Inferior parietal cortex (tissue), 1 donor: Measurements from ENCODE around the gene FCER2.
"Not testable (repeated sequence)": the region's sequence is repeated elsewhere in the genome, so short reads cannot be mapped to it uniquely, and the experiment has no call there.

Source experiments
- DNase-seq: peaks from one replicate; pipeline ENCODE4 v3.0.0-alpha.2; 2016; ENCODE audit errors: extremely low spot score

FCER2 gene, protein sequence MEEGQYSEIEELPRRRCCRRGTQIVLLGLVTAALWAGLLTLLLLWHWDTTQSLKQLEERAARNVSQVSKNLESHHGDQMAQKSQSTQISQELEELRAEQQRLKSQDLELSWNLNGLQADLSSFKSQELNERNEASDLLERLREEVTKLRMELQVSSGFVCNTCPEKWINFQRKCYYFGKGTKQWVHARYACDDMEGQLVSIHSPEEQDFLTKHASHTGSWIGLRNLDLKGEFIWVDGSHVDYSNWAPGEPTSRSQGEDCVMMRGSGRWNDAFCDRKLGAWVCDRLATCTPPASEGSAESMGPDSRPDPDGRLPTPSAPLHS

DNA sequence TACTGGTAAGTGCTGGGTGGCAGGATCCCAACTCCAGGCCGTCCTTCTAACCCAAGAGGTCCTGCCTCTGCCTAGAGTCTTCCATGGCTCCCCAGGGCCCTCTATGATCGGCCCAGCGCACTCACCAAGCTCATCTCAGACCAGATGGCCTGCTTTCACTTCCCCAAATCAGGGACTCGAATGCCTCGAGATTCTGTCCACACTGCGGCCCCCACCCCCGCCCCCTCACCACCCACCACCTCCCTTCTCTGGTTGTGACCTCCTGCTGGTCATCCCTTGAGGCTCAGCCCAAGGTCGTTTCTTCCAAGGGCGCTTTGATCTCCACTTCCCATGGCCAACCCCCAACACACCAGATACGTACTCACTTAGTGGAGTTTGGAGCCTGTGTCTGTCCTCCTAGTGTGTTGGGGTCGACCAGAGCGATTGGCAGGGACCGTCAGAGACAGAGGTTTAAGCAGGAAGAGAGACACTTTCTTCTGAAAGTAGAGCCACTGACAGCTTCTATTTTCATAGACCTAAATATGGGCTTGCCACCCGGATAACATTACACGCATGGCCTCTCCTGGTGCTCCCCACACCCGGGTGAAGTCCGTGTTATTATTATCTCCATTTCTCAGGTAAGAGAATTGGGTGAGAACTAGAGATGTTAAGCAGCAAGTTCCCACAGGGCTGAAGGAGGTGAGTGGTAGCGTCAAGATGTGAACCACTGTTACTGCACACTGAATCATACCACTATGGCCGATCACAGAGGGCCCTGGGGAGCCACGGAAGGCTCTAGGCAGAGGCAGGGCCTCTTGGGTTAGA lies at the start of gene FCER2:
Gene FCER2 (minus strand): TSS at position 478 of the 804 bp plus-strand sequence. CDS start 2,371 bp downstream, outside the sequence.
- no peak for DNase-seq

DNA sequence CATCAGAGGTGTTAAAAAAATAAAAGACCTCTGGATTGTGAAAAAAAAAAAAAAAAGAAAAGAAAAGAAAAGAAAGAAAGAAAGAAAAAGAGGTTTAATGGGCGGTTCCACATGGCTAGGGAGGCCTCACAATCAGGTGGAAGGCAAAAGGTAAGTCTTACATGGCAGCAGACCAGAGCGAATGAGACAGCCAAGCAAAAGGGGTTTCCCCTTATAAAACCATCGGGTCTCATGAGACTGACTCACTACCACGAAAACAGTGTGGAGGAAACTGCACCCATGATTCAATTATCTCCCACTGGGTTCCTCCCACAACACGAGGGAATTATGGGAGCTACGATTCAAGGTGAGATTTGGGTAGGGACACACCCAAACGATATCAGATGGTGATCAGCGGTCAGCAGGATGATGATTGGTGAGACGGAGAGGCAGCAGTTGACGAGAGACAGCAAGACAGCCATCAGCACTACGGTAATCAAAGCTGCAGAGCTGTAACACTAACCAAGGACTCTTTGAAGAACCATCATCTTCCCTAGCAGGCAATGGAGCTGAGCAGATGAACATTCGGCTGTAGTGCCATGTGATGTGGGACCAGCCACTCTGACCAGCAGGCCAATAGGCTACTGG lies 49.3 kb upstream of the FCER2 start:
- no peak for DNase-seq

DNA sequence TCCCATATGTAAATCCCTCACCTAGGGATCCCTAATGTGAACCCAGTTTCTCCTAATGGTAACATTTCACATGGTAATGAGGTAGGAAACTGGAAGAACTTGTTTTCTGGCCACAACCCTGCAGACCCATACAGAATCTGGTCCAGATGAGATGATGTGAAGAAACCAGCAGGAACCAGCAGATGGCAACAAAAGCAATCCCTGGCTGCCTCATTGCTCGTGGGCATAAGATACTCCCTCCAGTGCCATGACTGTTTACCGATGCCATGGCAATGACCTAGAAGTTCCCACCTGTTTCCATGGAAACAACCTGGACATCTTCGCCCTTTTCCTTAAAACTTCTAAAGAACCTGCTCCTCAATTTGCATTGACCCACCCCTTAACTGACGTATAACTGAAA lies 46.8 kb upstream of the FCER2 start:
- DNase-seq: no peak

DNA sequence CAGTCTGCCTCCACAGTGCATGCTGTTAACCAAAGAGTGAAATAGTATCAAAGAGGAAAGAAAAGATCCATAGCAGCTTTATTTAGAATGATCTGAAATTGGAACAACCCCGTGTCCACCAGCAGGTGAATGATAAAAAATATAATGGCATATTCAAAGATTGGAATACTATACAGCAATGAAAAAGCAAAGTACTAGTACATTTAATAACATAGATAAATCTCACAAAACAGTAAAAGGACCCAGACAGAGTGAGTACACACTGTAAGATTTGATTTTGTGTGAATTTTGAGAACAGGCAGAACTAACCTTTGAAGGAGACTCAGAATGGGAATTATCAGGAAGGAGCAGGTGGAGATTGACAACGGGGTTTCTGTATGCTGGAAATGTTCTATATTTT lies 46.2 kb upstream of the FCER2 start:
- no peak for DNase-seq

DNA sequence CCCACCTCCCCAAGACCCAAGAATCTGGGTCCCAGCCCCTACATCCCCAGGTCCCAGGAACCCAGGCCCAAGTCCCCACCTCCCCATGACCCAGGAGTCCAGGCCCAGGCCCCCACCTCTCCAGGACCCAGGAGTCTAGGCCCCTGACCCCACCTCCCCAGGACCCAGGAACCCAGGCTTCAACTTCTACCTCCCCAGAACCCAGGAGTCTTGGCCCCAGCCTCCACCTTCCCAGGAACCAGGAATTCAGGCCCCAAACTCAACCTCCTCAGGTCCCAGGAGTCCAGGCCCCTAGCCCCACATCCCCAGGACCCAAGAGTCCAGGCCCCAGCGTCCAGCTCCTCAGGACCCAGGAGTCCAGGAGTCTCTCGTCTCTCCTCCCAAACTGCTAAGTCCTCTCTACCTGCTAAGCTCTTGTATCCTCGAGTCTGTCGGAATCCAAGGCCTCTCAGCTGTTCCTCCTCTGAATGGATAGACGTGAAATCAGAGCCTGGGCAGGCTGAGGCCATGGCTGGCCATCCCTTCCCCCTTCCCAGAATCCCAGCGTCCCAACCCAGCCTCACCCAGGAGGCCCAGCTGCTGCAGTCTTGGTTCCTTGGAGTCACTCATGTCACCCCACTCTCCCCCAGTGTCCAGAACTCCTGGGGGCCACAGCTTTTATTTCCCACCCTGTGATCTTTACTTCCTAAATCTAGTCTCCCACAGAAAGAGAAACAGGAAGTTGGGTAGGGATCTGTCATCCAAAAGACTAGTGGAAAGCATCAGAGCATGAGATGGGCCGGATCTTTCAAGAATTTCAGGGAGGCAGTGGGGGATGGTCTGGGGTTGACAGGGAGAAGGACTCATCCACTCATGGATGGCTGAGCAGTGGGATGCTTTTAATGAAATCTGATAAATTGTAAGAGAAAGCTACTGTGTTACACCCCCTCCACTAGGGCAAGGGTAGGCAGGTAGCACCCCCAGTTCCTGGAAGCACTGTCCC lies 45.3 kb upstream of the FCER2 start, which contains the start of gene CD209:
Gene CD209 (minus strand): TSS at position 632 of the 982 bp plus-strand sequence. CDS start 23 bp downstream, at position 609.
- no peak for DNase-seq

DNA sequence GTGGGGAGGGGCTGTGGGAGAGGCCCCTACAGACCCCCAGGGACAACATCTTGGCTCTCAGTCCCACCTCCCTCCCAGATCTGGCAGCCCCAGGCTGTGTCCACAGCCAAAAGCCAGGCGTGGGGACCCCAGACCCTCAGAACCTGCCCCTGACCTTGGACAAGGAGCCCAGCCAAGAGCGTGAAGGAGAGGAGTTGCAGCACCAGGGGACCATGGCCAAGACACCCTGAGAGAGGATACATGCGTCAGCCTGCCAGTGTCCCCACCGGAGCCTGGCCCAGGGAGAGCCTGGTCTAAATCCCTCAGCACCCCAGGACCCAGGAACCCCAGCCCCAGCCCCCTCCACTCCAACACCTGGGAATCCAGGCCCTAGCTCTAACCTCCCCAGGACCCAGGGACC lies 44.4 kb upstream of the FCER2 start:
- DNase-seq: not testable (repeated sequence)

DNA sequence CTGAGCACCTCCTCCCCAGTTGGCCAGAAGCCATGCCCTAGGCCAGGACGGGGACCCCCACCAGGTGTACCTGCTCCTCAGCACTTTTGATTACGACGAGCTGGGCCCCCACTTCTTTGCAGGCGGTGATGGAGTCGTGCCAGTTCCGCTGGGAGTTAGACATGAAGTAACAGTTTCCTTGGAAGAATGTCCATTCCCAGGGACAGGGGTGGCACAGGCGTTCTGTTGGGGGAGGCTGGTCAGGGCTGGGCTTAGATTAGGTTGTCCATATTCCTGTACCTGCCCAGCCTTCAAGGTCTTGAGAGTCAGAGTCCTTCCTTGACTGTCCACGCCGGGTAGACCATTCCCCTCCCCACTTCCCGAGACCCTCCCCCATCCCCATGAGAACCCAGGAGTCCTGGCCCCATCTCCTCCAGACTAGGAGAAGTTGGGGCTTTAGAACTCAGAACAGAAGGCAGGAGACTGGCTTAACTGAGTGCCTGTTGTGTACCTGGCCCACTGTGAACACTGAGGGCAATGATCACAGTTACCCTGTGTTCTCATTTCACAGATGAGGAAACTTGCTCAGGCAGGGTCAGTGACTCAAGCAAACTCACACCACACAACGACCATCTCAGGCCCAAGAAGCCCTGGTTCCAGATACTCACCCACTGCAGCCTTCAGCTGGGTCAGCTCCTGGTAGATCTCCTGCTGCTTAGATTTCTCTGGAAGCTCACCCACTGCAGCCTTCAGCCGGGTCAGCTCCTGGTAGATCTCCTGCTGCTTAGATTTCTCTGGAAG lies 43.1 kb upstream of the FCER2 start:
- DNase-seq: no peak

DNA sequence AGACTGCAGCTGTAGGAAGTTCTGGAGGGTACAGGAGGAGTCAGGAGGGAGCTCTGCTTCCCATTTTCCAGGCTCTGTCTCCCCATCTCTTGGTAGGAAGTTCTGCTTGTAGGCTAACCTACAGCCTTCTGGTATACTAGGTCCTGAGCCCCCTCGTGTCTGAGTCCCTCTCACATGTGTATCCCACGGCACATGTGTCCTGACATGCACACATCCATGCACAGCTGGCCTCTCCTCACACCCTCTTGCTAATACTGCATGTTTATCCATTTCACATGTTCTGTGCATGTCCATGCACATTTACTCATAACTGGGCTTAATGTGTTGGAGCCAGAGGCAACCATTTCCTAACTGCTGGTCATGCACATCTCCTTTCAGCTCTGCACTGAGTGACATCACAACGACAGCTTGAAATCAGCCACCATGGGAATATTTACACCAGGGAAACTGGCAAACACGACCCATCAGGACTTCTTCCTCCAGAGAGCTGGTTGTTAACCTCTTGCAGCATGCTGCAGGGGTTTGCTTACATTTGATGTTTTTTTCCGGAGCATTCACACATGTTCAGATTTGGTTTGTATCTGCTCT lies 42.4 kb upstream of the FCER2 start:
- DNase-seq: no peak

DNA sequence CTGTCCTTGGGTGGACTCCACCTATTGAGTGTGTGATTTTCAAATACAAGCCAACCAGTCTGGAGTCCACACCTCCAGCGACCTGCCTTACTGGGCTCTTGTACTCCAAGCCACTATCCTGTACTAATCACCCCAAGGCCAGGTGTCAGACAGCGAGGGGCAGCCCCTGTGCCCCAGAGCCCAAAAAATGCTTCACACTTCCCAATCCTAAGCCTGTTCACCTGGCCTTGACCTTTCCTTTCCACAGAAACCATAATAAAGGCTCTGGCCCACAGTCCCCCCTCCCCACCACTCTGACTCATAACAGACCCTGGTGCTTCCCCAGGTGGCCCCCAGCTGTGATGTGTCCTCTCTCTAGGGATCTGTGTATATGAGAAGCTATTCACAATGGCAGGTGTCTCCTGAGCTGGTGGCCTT lies 41.5 kb upstream of the FCER2 start:
- DNase-seq: no peak

DNA sequence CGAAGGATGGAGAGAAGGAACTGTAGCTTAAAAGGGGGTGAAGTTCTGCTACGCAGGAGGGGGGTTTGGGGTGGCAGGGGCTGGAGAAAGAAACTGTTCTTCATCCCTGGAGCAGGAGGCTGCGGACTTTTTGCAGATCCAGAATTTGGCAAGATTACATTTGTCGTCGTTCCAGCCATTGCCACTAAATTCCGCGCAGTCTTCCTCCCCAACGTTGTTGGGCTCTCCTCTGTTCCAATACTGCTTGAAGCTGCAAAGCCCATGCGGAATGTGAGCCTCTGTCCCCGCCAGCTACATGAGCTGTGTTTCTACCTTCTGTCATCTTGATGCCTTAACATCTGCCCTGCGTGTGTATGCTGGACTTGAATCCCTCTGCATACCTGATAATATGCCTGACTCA lies 41.1 kb upstream of the FCER2 start:
- DNase-seq: no peak

DNA sequence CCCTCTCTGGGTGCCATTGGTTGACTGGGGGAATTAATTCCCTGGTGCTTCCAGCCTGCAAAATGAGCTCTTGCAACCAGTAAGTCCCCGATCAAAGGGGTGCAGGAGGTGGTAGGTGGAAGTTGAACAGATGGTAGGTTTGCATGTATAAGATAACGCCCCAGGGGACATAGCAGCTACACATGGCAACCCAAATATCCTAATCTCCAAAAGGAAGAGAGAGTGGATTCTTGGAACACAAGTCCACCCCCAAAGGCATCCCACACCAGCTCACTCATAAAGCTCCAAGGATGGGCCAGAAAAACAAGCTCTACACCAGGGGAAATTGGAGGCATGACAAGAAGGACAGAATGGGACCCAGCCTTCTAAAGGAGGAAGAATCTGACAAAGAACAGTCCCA lies 40.6 kb upstream of the FCER2 start:
- no peak for DNase-seq

DNA sequence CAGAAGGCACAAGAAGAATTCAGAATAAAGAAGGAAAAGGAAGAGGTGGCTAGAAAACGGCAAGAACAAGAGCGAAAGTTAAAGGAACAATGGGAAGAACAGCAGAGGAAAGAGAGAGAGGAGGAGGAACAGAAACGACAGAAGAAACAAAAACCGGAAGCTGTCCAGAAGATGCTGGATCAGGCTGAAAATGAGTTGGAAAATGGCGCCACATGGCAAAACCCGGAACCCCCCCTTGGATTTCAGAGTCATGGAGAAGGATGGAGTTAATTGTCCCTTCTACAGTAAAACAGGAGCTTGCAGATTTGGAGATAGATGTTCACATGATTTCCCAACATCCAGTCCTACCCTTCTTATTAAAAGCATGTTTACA lies 38.7 kb upstream of the FCER2 start:
- DNase-seq: no peak

DNA sequence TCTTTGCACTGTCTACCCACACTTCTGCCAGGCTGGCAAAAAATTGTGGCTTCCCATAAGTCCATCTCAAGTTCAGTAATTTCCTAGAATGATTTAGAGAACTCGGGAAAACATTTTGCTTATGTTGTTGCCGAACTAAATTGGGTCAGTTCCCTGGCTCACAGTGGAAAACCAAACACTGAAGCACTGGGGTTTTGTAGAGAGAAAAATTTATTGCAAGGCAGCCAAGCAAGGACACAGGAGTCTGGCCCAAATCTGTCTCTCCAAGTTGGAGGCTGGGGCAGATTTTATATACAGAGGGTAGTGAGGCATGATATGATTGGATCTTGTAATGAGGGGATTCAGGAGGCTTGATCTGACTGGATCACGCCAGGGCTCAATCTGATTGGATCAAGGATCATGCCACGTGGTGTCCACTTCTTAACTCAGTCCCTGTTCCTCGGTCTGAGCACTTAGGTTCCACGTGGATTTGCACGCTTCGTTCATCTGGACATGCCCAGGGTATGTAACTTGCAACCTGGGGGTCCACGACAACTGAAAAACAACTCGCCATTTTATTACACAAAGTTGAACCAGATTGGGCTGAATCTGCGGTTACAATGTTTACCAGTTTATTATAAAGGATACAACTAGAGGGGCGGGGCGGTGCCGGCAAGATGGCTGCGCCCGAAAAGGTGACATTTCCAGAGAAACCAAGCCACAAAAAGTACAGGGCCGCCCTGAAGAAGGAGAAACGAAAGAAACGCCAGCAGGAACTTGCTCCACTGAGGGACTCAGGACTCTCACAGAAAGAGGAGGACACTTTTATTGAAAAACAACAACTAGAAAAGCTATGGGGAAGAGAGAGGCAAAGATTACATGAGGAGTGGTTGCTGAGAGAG lies 38.1 kb upstream of the FCER2 start:
- DNase-seq: no peak

DNA sequence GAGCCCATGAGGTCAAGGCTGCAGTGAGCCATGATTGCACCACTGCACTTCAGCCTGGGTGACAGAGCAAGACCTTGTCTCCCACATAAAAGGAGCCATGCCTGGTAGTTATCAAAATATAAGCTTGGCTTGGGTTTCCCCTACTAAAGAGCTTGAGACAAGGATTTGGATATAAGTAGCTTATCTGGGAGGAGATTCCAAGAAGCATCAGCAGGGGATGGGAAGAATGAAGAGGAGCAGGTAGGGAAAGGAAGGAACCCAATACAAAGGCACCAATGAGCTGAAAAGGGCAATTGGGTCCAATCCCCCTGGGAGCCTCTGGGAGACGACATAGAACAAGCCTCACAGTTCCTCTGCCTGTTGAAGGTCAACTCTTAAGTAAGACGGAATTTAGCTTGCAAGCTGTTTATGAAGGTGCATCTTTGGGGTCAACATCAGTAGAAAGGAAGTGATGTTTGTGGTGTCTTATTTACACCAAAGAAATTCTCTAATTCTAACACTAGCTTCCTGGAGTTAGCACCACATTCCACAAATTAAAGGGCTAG lies 37.4 kb upstream of the FCER2 start:
- DNase-seq: no peak

DNA sequence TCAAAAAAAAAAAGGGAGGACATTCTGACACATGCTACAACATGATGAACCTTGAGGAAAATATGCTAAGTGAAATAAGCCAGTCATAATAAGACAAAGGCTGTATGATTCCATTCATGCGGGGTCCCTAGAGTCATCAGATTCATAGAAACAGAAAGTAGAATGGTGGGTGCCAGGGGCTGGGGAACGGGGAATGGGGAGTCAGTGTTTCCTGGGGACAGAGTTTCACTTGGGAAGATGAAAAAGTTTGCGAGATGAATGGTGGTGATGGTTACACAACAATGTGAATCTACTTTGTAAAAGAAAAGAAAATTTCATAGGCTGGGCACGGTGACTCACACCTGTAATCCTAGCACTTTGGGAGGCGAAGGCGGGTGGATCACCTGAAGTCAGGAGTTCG lies 36.1 kb upstream of the FCER2 start:
- DNase-seq: no peak

DNA sequence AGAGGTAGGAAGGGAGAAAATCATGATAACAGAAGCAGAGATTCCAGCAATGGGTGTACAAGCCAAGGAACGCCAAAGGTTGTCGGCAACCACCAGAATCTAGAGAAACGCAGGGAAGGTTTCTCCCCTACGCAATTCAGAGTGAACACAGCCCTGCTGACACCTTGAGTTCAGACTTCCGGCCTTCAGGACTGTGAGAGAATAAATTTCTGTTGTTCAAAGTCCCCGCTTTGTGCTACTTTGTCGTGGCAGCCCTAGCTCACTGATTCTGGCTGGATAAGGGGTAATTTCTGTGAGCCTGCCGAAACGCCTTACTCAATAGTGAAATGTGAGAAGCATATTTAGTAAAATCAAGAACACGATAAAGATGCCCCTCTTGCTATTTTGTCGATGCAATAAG lies 35.3 kb upstream of the FCER2 start:
- DNase-seq: no peak

DNA sequence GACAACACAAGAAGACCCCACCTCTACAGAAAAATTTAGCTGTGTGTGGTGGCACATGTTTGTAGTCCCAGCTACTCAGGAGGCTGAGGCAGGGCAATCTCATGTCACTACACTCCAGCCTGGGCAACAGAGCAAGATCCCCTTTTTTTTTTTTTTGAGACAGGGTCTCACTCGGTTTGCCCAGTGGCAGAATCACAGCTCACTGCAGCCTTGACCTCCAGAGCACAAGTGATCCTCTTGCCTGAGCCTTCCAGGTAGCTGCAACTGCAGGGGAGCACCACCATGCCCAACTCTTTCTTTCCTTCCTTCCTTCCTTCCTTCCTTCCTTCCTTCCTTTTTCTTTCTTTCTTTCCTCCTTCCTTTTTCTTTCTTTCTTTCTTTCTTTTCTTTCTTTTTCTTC lies 34.2 kb upstream of the FCER2 start:
- no peak for DNase-seq

DNA sequence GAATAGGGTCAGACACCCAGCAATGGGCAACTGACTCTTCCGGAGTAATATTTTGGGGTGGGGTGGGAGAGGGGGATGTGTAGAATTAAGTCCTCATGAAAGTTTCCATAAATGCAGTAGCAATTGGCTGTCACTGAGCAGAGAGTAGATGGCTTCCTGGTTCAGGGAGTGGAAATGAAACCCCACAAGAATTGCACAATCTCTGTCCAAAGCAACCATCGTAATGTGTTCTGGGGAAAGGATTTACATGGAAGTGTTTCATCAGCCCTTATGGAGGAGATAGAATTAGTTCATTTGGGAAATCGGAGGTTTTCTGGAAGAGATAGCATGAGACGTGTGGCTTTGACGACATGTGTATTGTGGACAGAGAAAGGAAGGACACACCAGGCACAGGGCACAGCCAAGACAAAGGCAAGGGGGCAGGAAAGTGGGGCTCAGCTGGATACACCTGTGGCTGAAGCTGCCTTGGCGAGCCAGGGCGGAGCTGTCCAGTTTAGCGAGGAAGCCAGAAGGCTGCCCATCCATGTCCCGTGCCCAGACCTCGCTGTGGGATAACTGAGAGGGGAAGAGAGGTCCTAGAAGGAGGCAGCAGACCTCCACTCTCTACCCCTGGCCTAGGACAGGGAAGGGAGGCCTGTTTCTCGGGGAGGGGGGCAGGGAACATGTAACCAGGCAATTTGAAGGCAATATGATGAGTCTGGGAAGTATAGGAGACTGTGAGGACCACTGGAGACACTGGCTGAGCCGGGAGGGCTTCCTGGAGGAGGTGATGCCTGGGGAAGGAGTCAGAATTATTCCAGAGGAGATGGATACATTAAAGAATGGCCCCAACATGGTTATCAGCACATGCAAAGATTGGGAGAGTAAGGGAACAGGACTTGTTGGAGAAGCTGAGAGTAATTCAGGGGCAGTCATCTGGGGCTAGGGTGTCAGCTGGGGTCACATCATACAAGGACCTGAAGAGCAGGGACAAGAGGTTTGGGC lies 32.6 kb upstream of the FCER2 start:
- no peak for DNase-seq
